ENCODE data around the gene KCTD1. TPM values are rescaled to one million over a fixed set of nuclear protein-coding genes. Genes with fewer than 3 reads are reported as not detected.
"Not testable (repeated sequence)": the region's sequence is repeated elsewhere in the genome, so short reads cannot be mapped to it uniquely, and the experiment has no call there.

KCTD1 gene
- total RNA-seq, 1 donor from 2014 or later, result 16.1 TPM

GRCh38 chr18:26448714-26449159 lies 99.6 kb downstream of the KCTD1 start:
- ATAC-seq (ENCODE audit: poor library complexity) (no peak), DNase-seq (no peak)
- intact Hi-C loops (cut with DNase I), result no loop called here

- intact Hi-C loops (cut with DNase I), result no loop called here
- ATAC-seq (ENCODE audit: poor library complexity), result no peak
- no peak for DNase-seq
Observed at GRCh38 chr18:26443853-26444252, 104.5 kb downstream of the KCTD1 start.

- intact Hi-C loops (cut with DNase I), result no loop called here
- peak; percentile 27 for ATAC-seq (ENCODE audit: poor library complexity)
- no peak for DNase-seq
Observed at GRCh38 chr18:26442126-26442525, 106.2 kb downstream of the KCTD1 start.

GRCh38 chr18:26440644-26441043 lies 107.7 kb downstream of the KCTD1 start:
- intact Hi-C loops (cut with DNase I), result no loop called here
- DNase-seq (no peak), ATAC-seq (ENCODE audit: poor library complexity) (peak; percentile 80)

GRCh38 chr18:26439537-26439936 lies 108.8 kb downstream of the KCTD1 start:
- no peak for ATAC-seq (ENCODE audit: poor library complexity)
- intact Hi-C loops (cut with DNase I), result no loop called here
- no peak for DNase-seq

- intact Hi-C loops (cut with DNase I), result no loop called here
- ATAC-seq (ENCODE audit: poor library complexity), result no peak
- no peak for DNase-seq
Observed at GRCh38 chr18:26438980-26439379, 109.4 kb downstream of the KCTD1 start.

- ATAC-seq (ENCODE audit: poor library complexity); DNase-seq; intact Hi-C loops (cut with DNase I): not testable (repeated sequence)
Observed at GRCh38 chr18:26437634-26438033, 110.7 kb downstream of the KCTD1 start.

- intact Hi-C loops (cut with DNase I), result no loop called here
- DNase-seq (no peak), ATAC-seq (ENCODE audit: poor library complexity) (no peak)
Observed at GRCh38 chr18:26436176-26437051, 111.9 kb downstream of the KCTD1 start.

GRCh38 chr18:26435415-26436095 lies 112.8 kb downstream of the KCTD1 start:
- ATAC-seq (ENCODE audit: poor library complexity) (peak; percentile 81), DNase-seq (no peak)
- intact Hi-C loops (cut with DNase I), result no loop called here

- DNase-seq (no peak), ATAC-seq (ENCODE audit: poor library complexity) (no peak)
- intact Hi-C loops (cut with DNase I), result no loop called here
Observed at GRCh38 chr18:26434887-26435286, 113.5 kb downstream of the KCTD1 start.

- ATAC-seq (ENCODE audit: poor library complexity) (no peak), DNase-seq (no peak)
- intact Hi-C loops (cut with DNase I), result no loop called here
Observed at GRCh38 chr18:26432651-26433424, 115.5 kb downstream of the KCTD1 start.

- intact Hi-C loops (cut with DNase I), result no loop called here
- peak; percentile 73 for ATAC-seq (ENCODE audit: poor library complexity)
- DNase-seq, result no peak
Observed at GRCh38 chr18:26429535-26430226, 118.7 kb downstream of the KCTD1 start.

- no peak for ATAC-seq (ENCODE audit: poor library complexity)
- DNase-seq, result no peak
- intact Hi-C loops (cut with DNase I), result no loop called here
Observed at GRCh38 chr18:26425148-26425531, 123.2 kb downstream of the KCTD1 start.

- intact Hi-C loops (cut with DNase I), result no loop called here
Observed at GRCh38 chr18:26424428-26425147, 123.8 kb downstream of the KCTD1 start.

GRCh38 chr18:26422472-26423162 lies 125.7 kb downstream of the KCTD1 start:
- ATAC-seq (ENCODE audit: poor library complexity), result no peak
- intact Hi-C loops (cut with DNase I), result no loop called here
- no peak for DNase-seq

More at GRCh38 chr18:26424428-26425147, 123.8 kb downstream of the KCTD1 start:
- ATAC-seq (ENCODE audit: poor library complexity) (no peak), DNase-seq (no peak)

GRCh38 chr18:26421931-26422330 lies 126.4 kb downstream of the KCTD1 start:
- DNase-seq (no peak), ATAC-seq (ENCODE audit: poor library complexity) (no peak)
- intact Hi-C loops (cut with DNase I), result no loop called here

GRCh38 chr18:26421503-26421902 lies 126.8 kb downstream of the KCTD1 start:
- DNase-seq, result no peak
- ATAC-seq (ENCODE audit: poor library complexity), result no peak
- intact Hi-C loops (cut with DNase I), result no loop called here

Measured in Right ventricle myocardium superior (tissue), 1 donor.